HL-60 (cell line): ENCODE data around the gene SYK.
"Not testable (repeated sequence)": the region's sequence is repeated elsewhere in the genome, so short reads cannot be mapped to it uniquely, and the experiment has no call there.

Experiments used
- DNase-seq, 2 experiments: peaks; one replicate each; pipeline ENCODE4 v3.0.0-alpha.2; 2010 to 2020; ENCODE audit warnings: low read depth in 1 of 2, low spot score in 1 of 2
- H3K27ac ChIP-seq: fragments of 250-450 bp; sonication (Bioruptor Pico); replicated peaks from 2 replicates; pipeline ENCODE4 v1.5.1; 2020; ENCODE audit warnings: mild to moderate bottlenecking, moderate library complexity
- H3K27me3 ChIP-seq: fragments of 250-450 bp; sonication (Bioruptor Pico); 2 replicates; pipeline ENCODE4 v1.5.1; 2021; ENCODE audit warnings: mild to moderate bottlenecking, moderate library complexity; ENCODE audit not compliant: insufficient read depth, poor library complexity, severe bottlenecking
- H3K4me3 ChIP-seq: replicated peaks from 2 replicates; pipeline ENCODE4 v1.5.1; 2011; ENCODE audit warnings: mild to moderate bottlenecking, control low read depth, low read length; ENCODE audit not compliant: insufficient read depth
- CTCF ChIP-seq: IDR thresholded peaks from one replicate; pipeline ENCODE4 v1.5.1; 2011; ENCODE audit warnings: low read length, control low read depth, inconsistent platforms; ENCODE audit not compliant: insufficient read depth
- GABPA ChIP-seq: IDR thresholded peaks from 2 replicates; pipeline ENCODE4 v1.6.1; 2012; ENCODE audit warnings: low read depth
- POLR2AphosphoS5 ChIP-seq: IDR thresholded peaks from 2 replicates; pipeline ENCODE4 v1.6.1; 2012; ENCODE audit warnings: low read depth
- REST ChIP-seq: IDR thresholded peaks from 2 replicates; pipeline ENCODE4 v1.6.1; 2012; ENCODE audit warnings: low read depth; ENCODE audit not compliant: insufficient replicate concordance
- SPI1 ChIP-seq: IDR thresholded peaks from 2 replicates; pipeline ENCODE4 v1.6.1; 2012; ENCODE audit warnings: low read depth, mild to moderate bottlenecking, borderline replicate concordance
- long read RNA-seq: library from polyadenylated mRNA; unstranded; transcript quantifications from one replicate; pipeline ENCODE4 v2.0.0, GENCODE V29; 2020

The SYK gene
- long read RNA-seq, full-length matches to known transcripts, result 221 of 350 reads
- long read RNA-seq, partial matches to known transcripts, result 74 of 350 reads
- long read RNA-seq, other reads (novel, unspliced or antisense), result 55 of 350 reads

- Histone ChIP-seq H3K4me3 (peak within 1 kb of the TSS; percentile 59), H3K27me3 (no peaks in the 10 kb centered on the region), H3K27ac (peak within 1 kb of the TSS; percentile 98)
- TF ChIP-seq SPI1 (peak; percentile 100), CTCF (no peak), REST (peak; percentile 50), GABPA (no peak), POLR2AphosphoS5 (peak; percentile 81; the same call in 1 of the 2 replicates)
- peak; percentile 70 to 80 for DNase-seq
Observed at GRCh38 chr9:90801241-90801972, at the start of gene SYK. Gene SYK (plus strand): TSS chr9:90801819. CDS start chr9:90843899, 42,080 bp downstream.

- DNase-seq, result peak in 1 of 2 experiments; percentile 67
- H3K27ac ChIP-seq, H3K27me3 ChIP-seq, H3K4me3 ChIP-seq: not testable (repeated sequence)
Observed at GRCh38 chr9:90755514-90756371, 45.9 kb upstream of the SYK start.

- not testable (repeated sequence) for H3K4me3 ChIP-seq, H3K27ac ChIP-seq, DNase-seq, H3K27me3 ChIP-seq
Observed at GRCh38 chr9:90760577-90760976, 41.0 kb upstream of the SYK start.

GRCh38 chr9:90766731-90767130 is 34.9 kb upstream of the SYK start:
- TF ChIP-seq SPI1 (no peak), GABPA (no peak), REST (no peak), POLR2AphosphoS5 (no peak), CTCF (no peak)
- Histone ChIP-seq H3K4me3 (no peak overlapping the region), H3K27ac (no peak overlapping the region), H3K27me3 (no peaks in the 10 kb centered on the region)
- no peak for DNase-seq
